K562 (cell line): ENCODE data around the gene PCDHB8. TPM values are rescaled to one million over a fixed set of nuclear protein-coding genes. Genes with fewer than 3 reads are reported as not detected.

Experiments used
- CTCF ChIP-seq, 3 experiments: IDR thresholded peaks in 2 of 3; conservative IDR thresholded peaks in 1 of 3; 2 replicates each; pipeline ENCODE4 v1.5.1; 2011 to 2012; ENCODE audit warnings: low read length in 3 of 3, mild to moderate bottlenecking in 3 of 3, control low read depth in 2 of 3, improper control_type of control experiment in 1 of 3, inconsistent platforms in 1 of 3, low read depth in 1 of 3, mixed read lengths in 1 of 3, moderate library complexity in 1 of 3; ENCODE audit not compliant: insufficient read depth in 2 of 3
- FOXA1 ChIP-seq: fragments of 450-650 bp; IDR thresholded peaks from 2 replicates; pipeline ENCODE4 v1.6.1; 2016; ENCODE audit warnings: mild to moderate bottlenecking, borderline replicate concordance
- HCFC1 ChIP-seq: IDR thresholded peaks from 2 replicates; pipeline ENCODE4 v1.6.1; 2012; ENCODE audit warnings: low read depth, low read length, improper control_type of control experiment
- MEF2A ChIP-seq: IDR thresholded peaks from 2 replicates; pipeline ENCODE4 v1.6.1; 2011; ENCODE audit warnings: low read depth, mild to moderate bottlenecking, low read length, moderate library complexity; ENCODE audit not compliant: control insufficient read depth
- RB1 ChIP-seq: fragments of 450-650 bp; IDR thresholded peaks from 2 replicates; pipeline ENCODE4 v1.6.1; 2017; ENCODE audit warnings: low read depth, mild to moderate bottlenecking
- SRSF1 ChIP-seq: fragments of 200-400 bp; formaldehyde crosslinking; IDR thresholded peaks from 2 replicates; pipeline ENCODE4 v1.6.1; 2017; ENCODE audit warnings: mild to moderate bottlenecking, low read depth, low read length, moderate library complexity
- YY1 ChIP-seq, 3 experiments: IDR thresholded peaks; 2 replicates each; pipeline ENCODE4 v1.6.1; 2011; ENCODE audit warnings: low read length in 2 of 3, mild to moderate bottlenecking in 2 of 3, moderate library complexity in 2 of 3, borderline replicate concordance in 1 of 3, control low read depth in 1 of 3, low read depth in 1 of 3; ENCODE audit not compliant: insufficient read depth in 3 of 3, insufficient replicate concordance in 2 of 3, control insufficient read depth in 1 of 3, insufficient read length in 1 of 3; ENCODE audit errors: extremely low read depth in 1 of 3
- polyA plus RNA-seq, 8 experiments: library from polyadenylated mRNA; depleted of rRNA in 4 of 8; stranded (reverse) in 5 of 8; unstranded in 3 of 8; fragments of >200 nt; fragmentation: Nextera tagmentation in 2 of 8; fragmentation: Illumina TruSeq in 1 of 8; extraction: Ambion mirVana in 2 of 8; extraction: Trizol in 1 of 8; gene quantifications; 2 replicates each; pipeline versions ENCODE4 v1.2.1 to v1.2.3, GENCODE V29; 2011 to 2014; ENCODE audit warnings: inconsistent platforms in 1 of 8, missing spikeins in 1 of 8
- total RNA-seq, 7 experiments: library from RNA; depleted of rRNA in 6 of 7; stranded (reverse); fragments of >200 nt in 6 of 7; fragmentation: Illumina TruSeq in 2 of 7; extraction: Trizol in 2 of 7; gene quantifications; 2 replicates each; pipeline versions ENCODE4 v1.2.1 to v1.2.3, GENCODE V29; 2011 to 2021; ENCODE audit warnings: low replicate concordance in 1 of 7

PCDHB8 gene
- total and polyA plus RNA-seq, 9 of the 15 experiments (the other 6 are each of a cell fraction or from before 2014, with no cell fraction given): not detected

DNA sequence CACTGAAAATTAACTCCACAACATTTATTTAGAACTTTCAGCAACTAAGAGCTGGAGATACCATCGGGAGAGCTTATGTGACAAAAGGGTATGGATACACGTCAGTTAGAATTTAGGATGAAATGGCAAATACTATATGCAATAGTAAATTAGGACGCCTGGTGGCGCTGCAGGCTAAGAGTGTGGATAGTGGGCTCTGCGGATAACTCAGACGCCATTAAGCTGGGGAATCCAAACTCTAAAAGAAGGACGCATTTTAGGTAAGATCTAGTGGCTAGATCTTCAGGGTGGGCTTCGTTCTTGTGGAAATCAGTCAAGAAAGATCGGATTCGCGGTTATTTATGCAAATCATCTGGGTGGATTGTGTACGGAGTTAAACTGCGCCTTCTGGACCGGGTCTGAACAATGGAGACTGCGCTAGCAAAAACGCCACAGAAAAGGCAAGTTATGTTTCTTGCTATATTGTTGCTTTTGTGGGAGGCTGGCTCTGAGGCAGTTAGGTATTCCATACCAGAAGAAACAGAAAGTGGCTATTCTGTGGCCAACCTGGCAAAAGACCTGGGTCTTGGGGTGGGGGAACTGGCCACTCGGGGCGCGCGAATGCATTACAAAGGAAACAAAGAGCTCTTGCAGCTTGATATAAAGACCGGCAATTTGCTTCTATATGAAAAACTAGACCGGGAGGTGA lies 42.4 kb upstream of the PCDHB8 start, which contains the start of gene PCDHB5 (continued):
- TF ChIP-seq CTCF (IDR thresholded peaks at IDR 0.05 in 2 of 3, conservative IDR thresholded peaks at IDR 0.05 in 1 of 3; ENCODE audit: insufficient read depth in 2 of 3, low read depth in 1 of 3, low read length in 3 of 3): peak; percentile 61 to 68 (median 65)
- peak in 1 of 3 experiments; percentile 52 for TF ChIP-seq YY1 (IDR thresholded peaks at IDR 0.05; ENCODE audit: borderline replicate concordance in 1 of 3, control insufficient read depth in 1 of 3, extremely low read depth in 1 of 3, insufficient read depth in 3 of 3, insufficient read length in 1 of 3, insufficient replicate concordance in 2 of 3, low read depth in 1 of 3, low read length in 2 of 3)
- no peak for TF ChIP-seq RB1
- TF ChIP-seq MEF2A: no peak
- TF ChIP-seq SRSF1: no peak
- TF ChIP-seq HCFC1: no peak
- TF ChIP-seq FOXA1: no peak
- TF ChIP-seq, all 486 proteins: peak for 2
